ENCODE data around the gene LDLRAD4.

LDLRAD4 gene

DNA sequence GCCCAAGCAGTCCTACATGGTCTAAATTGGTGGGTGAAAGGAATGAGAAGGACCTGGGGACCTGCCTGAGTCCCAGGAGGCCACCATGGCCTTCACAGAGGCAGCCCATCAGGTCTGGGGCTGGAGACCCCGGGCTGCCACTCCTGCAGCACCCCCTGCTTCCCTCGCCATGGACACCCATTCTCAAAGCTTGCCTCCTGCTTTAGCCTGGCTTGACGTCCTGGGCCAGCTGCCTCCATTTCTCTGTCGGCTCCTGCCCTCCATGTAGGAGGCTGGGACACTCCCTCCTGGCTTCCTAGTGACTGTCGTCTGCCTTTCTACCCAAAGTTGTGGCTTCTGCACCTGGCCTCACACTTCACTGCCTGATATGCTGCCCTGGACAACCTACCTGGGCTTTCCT, 309.2 kb downstream of the LDLRAD4 start:
- WGBS (ENCODE audit: insufficient coverage), result 96% methylated on average over 5 of the region's 5 CpGs
- ChIA-PET POLR2A (no interaction called here), CTCF (interaction anchor here (0.7 to 5.1 kb wide), 2 partner anchors 35 to 313 kb away, joined by 3 to 40 read pairs; no protein-coding TSS in a partner anchor)
- Histone ChIP-seq H3K27me3 (replicated peaks in 2 of 5; ENCODE audit: control insufficient read depth in 4 of 5, insufficient read depth in 5 of 5, low read length in 4 of 5) (no peaks in the 10 kb centered on the region), H3K4me1 (ENCODE audit: control extremely low read depth in 1 of 4, control insufficient read depth in 4 of 4, insufficient read depth in 4 of 4, low read length in 3 of 4) (peaks cover 3 to 20% (median 14%) of the 10 kb centered on the region in 4 experiments), H3K27ac (ENCODE audit: insufficient read depth in 1 of 2, low read depth in 1 of 2, low read length in 2 of 2, poor library complexity in 1 of 2, severe bottlenecking in 2 of 2) (no peak overlapping the region), H3K36me3 (ENCODE audit: control insufficient read depth in 4 of 4, insufficient read depth in 4 of 4, low read length in 3 of 4) (peaks cover 0 to 5% (median 0%) of the 10 kb centered on the region in 4 experiments), H3K9me3 (ENCODE audit: control extremely low read depth in 1 of 5, control insufficient read depth in 4 of 5, insufficient read depth in 2 of 5, low read depth in 1 of 5, low read length in 4 of 5) (no peaks in the 10 kb centered on the region), H3K4me3 (ENCODE audit: control insufficient read depth in 1 of 7, extremely low read depth in 1 of 7, insufficient read depth in 4 of 7, low read depth in 2 of 7, low read length in 6 of 7) (no peak overlapping the region)
- DNase-seq, result no peak

DNA sequence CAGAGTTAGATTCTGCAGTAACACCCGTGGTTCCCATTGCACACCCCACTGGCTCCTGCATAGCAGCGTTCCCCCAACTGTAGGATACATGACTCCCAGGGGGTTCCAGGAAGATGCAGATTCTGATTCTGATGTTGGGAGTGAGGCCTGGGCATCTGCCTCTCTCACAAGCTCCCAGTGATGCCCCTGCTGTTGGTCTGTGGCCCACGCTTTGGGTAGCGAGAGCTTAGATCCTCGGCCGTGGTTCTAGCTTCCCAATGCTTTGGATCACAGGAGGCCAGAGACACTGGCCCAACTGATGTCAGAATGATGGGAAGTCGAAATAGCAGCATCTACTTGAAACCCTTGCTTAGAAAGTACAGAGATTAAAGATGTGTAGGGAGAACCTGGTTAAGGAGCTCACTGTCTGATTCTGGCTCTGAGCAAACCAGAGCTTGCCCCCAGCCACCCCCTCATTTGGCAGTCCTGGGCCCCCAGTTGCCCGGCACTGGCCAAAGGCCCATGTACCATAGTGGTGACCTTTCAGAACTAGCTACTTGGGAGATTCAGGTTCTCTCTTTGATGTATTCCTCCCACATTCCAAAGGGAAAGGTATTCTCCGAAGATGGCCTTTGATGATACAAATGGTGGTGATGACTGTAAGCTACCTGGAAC, 310.3 kb downstream of the LDLRAD4 start:
- WGBS (ENCODE audit: insufficient coverage), result 98% methylated on average over 6 of the region's 9 CpGs
- CTCF ChIA-PET, result interaction anchor here (0.8 to 5.1 kb wide), 8 partner anchors 10 to 314 kb away, joined by 3 to 40 read pairs (median 4); no protein-coding TSS in a partner anchor
- Histone ChIP-seq H3K27ac (ENCODE audit: insufficient read depth in 1 of 2, low read depth in 1 of 2, low read length in 2 of 2, poor library complexity in 1 of 2, severe bottlenecking in 2 of 2) (no peak overlapping the region), H3K27me3 (replicated peaks in 2 of 5; ENCODE audit: control insufficient read depth in 4 of 5, insufficient read depth in 5 of 5, low read length in 4 of 5) (no peaks in the 10 kb centered on the region), H3K4me3 (ENCODE audit: control insufficient read depth in 1 of 7, extremely low read depth in 1 of 7, insufficient read depth in 4 of 7, low read depth in 2 of 7, low read length in 6 of 7) (no peak overlapping the region), H3K36me3 (ENCODE audit: control insufficient read depth in 4 of 4, insufficient read depth in 4 of 4, low read length in 3 of 4) (peaks cover 0 to 2% (median 0%) of the 10 kb centered on the region in 4 experiments), H3K4me1 (ENCODE audit: control extremely low read depth in 1 of 4, control insufficient read depth in 4 of 4, insufficient read depth in 4 of 4, low read length in 3 of 4) (peaks cover 3 to 20% (median 14%) of the 10 kb centered on the region in 4 experiments), H3K9me3 (ENCODE audit: control extremely low read depth in 1 of 5, control insufficient read depth in 4 of 5, insufficient read depth in 2 of 5, low read depth in 1 of 5, low read length in 4 of 5) (no peaks in the 10 kb centered on the region)
- POLR2A ChIA-PET, result no interaction called here
- DNase-seq, result no peak

DNA sequence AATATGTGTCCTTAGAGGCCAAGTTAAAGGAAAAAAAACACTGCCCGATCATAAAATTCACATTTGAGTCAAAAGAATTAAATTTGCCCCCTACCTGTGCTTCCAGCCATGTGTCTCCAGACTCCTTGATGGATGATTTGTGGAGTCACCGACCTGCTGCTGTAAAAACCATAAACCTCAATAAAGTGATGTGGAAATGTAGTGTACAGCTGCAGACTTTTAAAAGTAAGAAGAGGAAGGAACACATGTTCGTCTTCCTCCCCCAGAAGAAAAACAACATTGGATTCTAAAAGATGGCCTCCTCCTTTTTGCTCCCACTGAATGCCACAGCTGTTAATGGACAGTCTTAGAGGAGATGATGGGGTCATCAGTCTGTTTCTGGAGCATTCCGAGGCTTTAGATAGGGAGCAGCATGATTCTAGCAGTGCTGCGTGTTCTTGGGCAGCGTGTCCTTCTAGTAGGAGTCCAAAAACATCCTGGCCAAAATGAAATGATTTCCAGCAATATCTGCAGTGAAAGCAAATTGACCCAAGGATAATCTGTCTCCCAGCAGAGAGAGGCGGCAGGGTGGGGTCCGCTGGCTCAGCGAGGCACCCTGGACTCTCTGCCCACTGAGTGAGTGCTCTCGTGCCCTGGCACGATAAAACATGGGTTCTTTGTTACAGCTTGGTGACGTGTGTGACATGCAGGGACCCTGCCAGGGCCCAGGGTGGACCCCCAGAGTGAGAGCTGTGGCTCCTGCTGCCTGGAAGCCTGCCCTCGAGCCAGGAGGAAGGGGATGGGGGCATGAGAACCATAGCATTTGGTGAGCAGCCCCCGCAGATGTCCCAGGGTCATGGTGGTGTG, 311.7 kb downstream of the LDLRAD4 start:
- Histone ChIP-seq H3K9me3 (ENCODE audit: control extremely low read depth in 1 of 5, control insufficient read depth in 4 of 5, insufficient read depth in 2 of 5, low read depth in 1 of 5, low read length in 4 of 5) (no peaks in the 10 kb centered on the region), H3K27ac (ENCODE audit: insufficient read depth in 1 of 2, low read depth in 1 of 2, low read length in 2 of 2, poor library complexity in 1 of 2, severe bottlenecking in 2 of 2) (no peak overlapping the region), H3K4me3 (ENCODE audit: control insufficient read depth in 1 of 7, extremely low read depth in 1 of 7, insufficient read depth in 4 of 7, low read depth in 2 of 7, low read length in 6 of 7) (peak overlapping the region in 2 of 7 experiments; percentile 10 to 15), H3K27me3 (replicated peaks in 2 of 5; ENCODE audit: control insufficient read depth in 4 of 5, insufficient read depth in 5 of 5, low read length in 4 of 5) (no peaks in the 10 kb centered on the region), H3K4me1 (ENCODE audit: control extremely low read depth in 1 of 4, control insufficient read depth in 4 of 4, insufficient read depth in 4 of 4, low read length in 3 of 4) (peaks cover 3 to 20% (median 14%) of the 10 kb centered on the region in 4 experiments), H3K36me3 (ENCODE audit: control insufficient read depth in 4 of 4, insufficient read depth in 4 of 4, low read length in 3 of 4) (peaks cover 0 to 2% (median 0%) of the 10 kb centered on the region in 4 experiments)
- CTCF ChIA-PET, result interaction anchor here (0.8 to 5.1 kb wide), 7 partner anchors 9 to 315 kb away, joined by 3 to 40 read pairs (median 5); no protein-coding TSS in a partner anchor
- POLR2A ChIA-PET, result interaction anchor here (1.2 kb wide), 1 partner anchor 18 kb away, joined by 4 read pairs; no protein-coding TSS in a partner anchor
- peak in 2 of 3 donors; percentile 57 to 68 for DNase-seq
- WGBS (ENCODE audit: insufficient coverage), result 89% methylated on average over 9 of the region's 14 CpGs

- Histone ChIP-seq H3K36me3 (ENCODE audit: control insufficient read depth in 4 of 4, insufficient read depth in 4 of 4, low read length in 3 of 4) (peaks cover 0 to 2% (median 0%) of the 10 kb centered on the region in 4 experiments), H3K27ac (ENCODE audit: insufficient read depth in 1 of 2, low read depth in 1 of 2, low read length in 2 of 2, poor library complexity in 1 of 2, severe bottlenecking in 2 of 2) (no peak overlapping the region), H3K27me3 (replicated peaks in 2 of 5; ENCODE audit: control insufficient read depth in 4 of 5, insufficient read depth in 5 of 5, low read length in 4 of 5) (no peaks in the 10 kb centered on the region), H3K4me3 (ENCODE audit: control insufficient read depth in 1 of 7, extremely low read depth in 1 of 7, insufficient read depth in 4 of 7, low read depth in 2 of 7, low read length in 6 of 7) (no peak overlapping the region), H3K9me3 (ENCODE audit: control extremely low read depth in 1 of 5, control insufficient read depth in 4 of 5, insufficient read depth in 2 of 5, low read depth in 1 of 5, low read length in 4 of 5) (no peaks in the 10 kb centered on the region), H3K4me1 (ENCODE audit: control extremely low read depth in 1 of 4, control insufficient read depth in 4 of 4, insufficient read depth in 4 of 4, low read length in 3 of 4) (peaks cover 3 to 20% (median 14%) of the 10 kb centered on the region in 4 experiments)
- POLR2A ChIA-PET, result interaction anchor here (0.7 to 1.2 kb wide), 2 partner anchors 9 to 18 kb away, joined by 3 to 4 read pairs; no protein-coding TSS in a partner anchor
- 26% methylated on average over 3 of the region's 7 CpGs for WGBS (ENCODE audit: insufficient coverage)
- DNase-seq, result peak; percentile 67 to 73 (median 69)
- CTCF ChIA-PET, result interaction anchor here (0.6 to 5.1 kb wide), 7 partner anchors 12 to 441 kb away, joined by 3 to 40 read pairs (median 5); no protein-coding TSS in a partner anchor
Measured at GRCh38 chr18:13530879-13531387, 312.4 kb downstream of the LDLRAD4 start.

GRCh38 chr18:13531681-13532325, 313.2 kb downstream of the LDLRAD4 start:
- no peaks in the 10 kb centered on the region for H3K27me3 ChIP-seq (replicated peaks in 2 of 5; ENCODE audit: control insufficient read depth in 4 of 5, insufficient read depth in 5 of 5, low read length in 4 of 5)
- ChIA-PET CTCF (interaction anchor here (1.6 to 5.1 kb wide), 2 partner anchors 26 to 317 kb away, joined by 6 to 40 read pairs; no protein-coding TSS in a partner anchor), POLR2A (interaction anchor here (0.7 to 1.2 kb wide), 2 partner anchors 10 to 19 kb away, joined by 3 to 4 read pairs; no protein-coding TSS in a partner anchor)
- no peaks in the 10 kb centered on the region for H3K9me3 ChIP-seq (ENCODE audit: control extremely low read depth in 1 of 5, control insufficient read depth in 4 of 5, insufficient read depth in 2 of 5, low read depth in 1 of 5, low read length in 4 of 5)
- 98% methylated on average over 15 of the region's 17 CpGs for WGBS (ENCODE audit: insufficient coverage)
- no peak overlapping the region for H3K27ac ChIP-seq (ENCODE audit: insufficient read depth in 1 of 2, low read depth in 1 of 2, low read length in 2 of 2, poor library complexity in 1 of 2, severe bottlenecking in 2 of 2)
- H3K36me3 ChIP-seq (ENCODE audit: control insufficient read depth in 4 of 4, insufficient read depth in 4 of 4, low read length in 3 of 4), result peaks cover 0 to 2% (median 0%) of the 10 kb centered on the region in 4 experiments
- peaks cover 3 to 20% (median 16%) of the 10 kb centered on the region in 4 experiments for H3K4me1 ChIP-seq (ENCODE audit: control extremely low read depth in 1 of 4, control insufficient read depth in 4 of 4, insufficient read depth in 4 of 4, low read length in 3 of 4)
- DNase-seq, result no peak
- H3K4me3 ChIP-seq (ENCODE audit: control insufficient read depth in 1 of 7, extremely low read depth in 1 of 7, insufficient read depth in 4 of 7, low read depth in 2 of 7, low read length in 6 of 7), result no peak overlapping the region

- Histone ChIP-seq H3K27ac (ENCODE audit: insufficient read depth in 1 of 2, low read depth in 1 of 2, low read length in 2 of 2, poor library complexity in 1 of 2, severe bottlenecking in 2 of 2) (no peak overlapping the region), H3K36me3 (ENCODE audit: control insufficient read depth in 4 of 4, insufficient read depth in 4 of 4, low read length in 3 of 4) (peaks cover 0 to 2% (median 0%) of the 10 kb centered on the region in 4 experiments), H3K4me3 (ENCODE audit: control insufficient read depth in 1 of 7, extremely low read depth in 1 of 7, insufficient read depth in 4 of 7, low read depth in 2 of 7, low read length in 6 of 7) (no peak overlapping the region), H3K27me3 (replicated peaks in 2 of 5; ENCODE audit: control insufficient read depth in 4 of 5, insufficient read depth in 5 of 5, low read length in 4 of 5) (no peaks in the 10 kb centered on the region), H3K9me3 (ENCODE audit: control extremely low read depth in 1 of 5, control insufficient read depth in 4 of 5, insufficient read depth in 2 of 5, low read depth in 1 of 5, low read length in 4 of 5) (no peaks in the 10 kb centered on the region), H3K4me1 (ENCODE audit: control extremely low read depth in 1 of 4, control insufficient read depth in 4 of 4, insufficient read depth in 4 of 4, low read length in 3 of 4) (peaks cover 6 to 27% (median 18%) of the 10 kb centered on the region in 4 experiments)
- CTCF ChIA-PET, result interaction anchor here (0.9 to 5.1 kb wide), 3 partner anchors 13 to 317 kb away, joined by 4 to 40 read pairs (median 6); no protein-coding TSS in a partner anchor
- DNase-seq, result no peak
- POLR2A ChIA-PET, result no interaction called here
- 96% methylated on average over 13 of the region's 14 CpGs for WGBS (ENCODE audit: insufficient coverage)
Measured at GRCh38 chr18:13532406-13533075, 314.0 kb downstream of the LDLRAD4 start.
